H1 (cell line): ENCODE results near the gene ABCC9. TPM values are rescaled to one million over a fixed set of nuclear protein-coding genes. Genes with fewer than 3 reads are reported as not detected.

ENCODE experiments used
- EGR1 ChIP-seq: IDR thresholded peaks from 2 replicates; pipeline ENCODE4 v1.6.1; 2011; ENCODE audit warnings: low read depth, low read length, borderline replicate concordance
- GTF2F1 ChIP-seq: IDR thresholded peaks from 2 replicates; pipeline ENCODE4 v1.6.1; 2012; ENCODE audit warnings: low read depth, low read length, improper control_type of control experiment, borderline replicate concordance
- MAFK ChIP-seq: IDR thresholded peaks from 2 replicates; pipeline ENCODE4 v1.6.1; 2012; ENCODE audit warnings: low read depth, mild to moderate bottlenecking, improper control_type of control experiment, low read length
- polyA plus RNA-seq, 7 experiments: library from polyadenylated mRNA; depleted of rRNA in 3 of 7; stranded (reverse) in 5 of 7; unstranded in 2 of 7; fragments of >200 nt in 5 of 7; fragments of 200-250 nt in 2 of 7; gene quantifications; 1 replicate in 5 of 7; 2 replicates in 1 of 7; 4 replicates in 1 of 7; pipeline versions ENCODE4 v1.2.1 to v1.2.3, GENCODE V29; 2011 to 2013; ENCODE audit warnings: missing spikeins in 2 of 7, mixed read lengths in 2 of 7
- total RNA-seq: library from RNA; stranded (reverse); fragmentation: NEBNext Ultra II Directional; extraction: Animal tissue kit (Norgen Biotek cat#: 25700); gene quantifications from 2 replicates; pipeline ENCODE4 v1.2.1, GENCODE V29; 2021
- TF ChIP-seq, protein P1 (sequence below): fragments of 300-600 bp; sonication (generic); IDR thresholded peaks from 2 replicates; pipeline ENCODE4 v1.7.1; 2012; ENCODE audit warnings: low read length, moderate library complexity, mild to moderate bottlenecking, inconsistent platforms; ENCODE audit not compliant: insufficient replicate concordance
- TF ChIP-seq, protein P2 (sequence below), 3 experiments: IDR thresholded peaks; 1 replicate in 2 of 3; 2 replicates in 1 of 3; pipeline versions ENCODE4 v1.5.1 to v1.6.1; 2011; ENCODE audit warnings: low read length in 3 of 3, mild to moderate bottlenecking in 3 of 3, inconsistent platforms in 2 of 3, low read depth in 1 of 3, moderate library complexity in 1 of 3; ENCODE audit not compliant: insufficient read depth in 1 of 3; ENCODE audit errors: control extremely low read depth in 1 of 3
- TF ChIP-seq, protein P3 (sequence below): IDR thresholded peaks from 2 replicates; pipeline ENCODE4 v1.6.1; 2011; ENCODE audit warnings: low read depth, mild to moderate bottlenecking, low read length; ENCODE audit not compliant: insufficient read depth

ABCC9 gene
- total and polyA plus RNA-seq, 2 of the 8 experiments (the other 6 are each of a cell fraction or from before 2014, with no cell fraction given), result under 0.01 TPM; not detected in 1

DNA sequence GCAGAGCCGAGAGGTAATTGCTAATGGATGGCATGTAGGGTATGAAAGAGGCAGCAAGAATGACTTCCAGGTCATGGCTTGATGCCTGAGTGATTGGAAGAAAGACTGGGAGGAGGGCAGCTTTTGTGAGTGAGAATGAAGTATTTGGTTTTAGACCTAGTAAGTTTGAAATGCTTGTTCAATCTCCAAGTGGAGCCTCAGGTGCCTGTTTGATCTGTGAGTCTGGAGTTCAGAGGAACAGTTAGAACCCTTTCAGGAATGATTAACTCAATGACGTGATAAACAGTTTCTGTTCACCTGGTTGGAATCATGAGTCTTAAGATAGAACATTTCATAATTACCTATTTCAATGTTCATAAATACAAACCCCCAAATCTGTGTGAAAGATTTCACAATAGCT is 177.2 kb downstream of the ABCC9 start (continued):
- TF ChIP-seq, protein P1, sequence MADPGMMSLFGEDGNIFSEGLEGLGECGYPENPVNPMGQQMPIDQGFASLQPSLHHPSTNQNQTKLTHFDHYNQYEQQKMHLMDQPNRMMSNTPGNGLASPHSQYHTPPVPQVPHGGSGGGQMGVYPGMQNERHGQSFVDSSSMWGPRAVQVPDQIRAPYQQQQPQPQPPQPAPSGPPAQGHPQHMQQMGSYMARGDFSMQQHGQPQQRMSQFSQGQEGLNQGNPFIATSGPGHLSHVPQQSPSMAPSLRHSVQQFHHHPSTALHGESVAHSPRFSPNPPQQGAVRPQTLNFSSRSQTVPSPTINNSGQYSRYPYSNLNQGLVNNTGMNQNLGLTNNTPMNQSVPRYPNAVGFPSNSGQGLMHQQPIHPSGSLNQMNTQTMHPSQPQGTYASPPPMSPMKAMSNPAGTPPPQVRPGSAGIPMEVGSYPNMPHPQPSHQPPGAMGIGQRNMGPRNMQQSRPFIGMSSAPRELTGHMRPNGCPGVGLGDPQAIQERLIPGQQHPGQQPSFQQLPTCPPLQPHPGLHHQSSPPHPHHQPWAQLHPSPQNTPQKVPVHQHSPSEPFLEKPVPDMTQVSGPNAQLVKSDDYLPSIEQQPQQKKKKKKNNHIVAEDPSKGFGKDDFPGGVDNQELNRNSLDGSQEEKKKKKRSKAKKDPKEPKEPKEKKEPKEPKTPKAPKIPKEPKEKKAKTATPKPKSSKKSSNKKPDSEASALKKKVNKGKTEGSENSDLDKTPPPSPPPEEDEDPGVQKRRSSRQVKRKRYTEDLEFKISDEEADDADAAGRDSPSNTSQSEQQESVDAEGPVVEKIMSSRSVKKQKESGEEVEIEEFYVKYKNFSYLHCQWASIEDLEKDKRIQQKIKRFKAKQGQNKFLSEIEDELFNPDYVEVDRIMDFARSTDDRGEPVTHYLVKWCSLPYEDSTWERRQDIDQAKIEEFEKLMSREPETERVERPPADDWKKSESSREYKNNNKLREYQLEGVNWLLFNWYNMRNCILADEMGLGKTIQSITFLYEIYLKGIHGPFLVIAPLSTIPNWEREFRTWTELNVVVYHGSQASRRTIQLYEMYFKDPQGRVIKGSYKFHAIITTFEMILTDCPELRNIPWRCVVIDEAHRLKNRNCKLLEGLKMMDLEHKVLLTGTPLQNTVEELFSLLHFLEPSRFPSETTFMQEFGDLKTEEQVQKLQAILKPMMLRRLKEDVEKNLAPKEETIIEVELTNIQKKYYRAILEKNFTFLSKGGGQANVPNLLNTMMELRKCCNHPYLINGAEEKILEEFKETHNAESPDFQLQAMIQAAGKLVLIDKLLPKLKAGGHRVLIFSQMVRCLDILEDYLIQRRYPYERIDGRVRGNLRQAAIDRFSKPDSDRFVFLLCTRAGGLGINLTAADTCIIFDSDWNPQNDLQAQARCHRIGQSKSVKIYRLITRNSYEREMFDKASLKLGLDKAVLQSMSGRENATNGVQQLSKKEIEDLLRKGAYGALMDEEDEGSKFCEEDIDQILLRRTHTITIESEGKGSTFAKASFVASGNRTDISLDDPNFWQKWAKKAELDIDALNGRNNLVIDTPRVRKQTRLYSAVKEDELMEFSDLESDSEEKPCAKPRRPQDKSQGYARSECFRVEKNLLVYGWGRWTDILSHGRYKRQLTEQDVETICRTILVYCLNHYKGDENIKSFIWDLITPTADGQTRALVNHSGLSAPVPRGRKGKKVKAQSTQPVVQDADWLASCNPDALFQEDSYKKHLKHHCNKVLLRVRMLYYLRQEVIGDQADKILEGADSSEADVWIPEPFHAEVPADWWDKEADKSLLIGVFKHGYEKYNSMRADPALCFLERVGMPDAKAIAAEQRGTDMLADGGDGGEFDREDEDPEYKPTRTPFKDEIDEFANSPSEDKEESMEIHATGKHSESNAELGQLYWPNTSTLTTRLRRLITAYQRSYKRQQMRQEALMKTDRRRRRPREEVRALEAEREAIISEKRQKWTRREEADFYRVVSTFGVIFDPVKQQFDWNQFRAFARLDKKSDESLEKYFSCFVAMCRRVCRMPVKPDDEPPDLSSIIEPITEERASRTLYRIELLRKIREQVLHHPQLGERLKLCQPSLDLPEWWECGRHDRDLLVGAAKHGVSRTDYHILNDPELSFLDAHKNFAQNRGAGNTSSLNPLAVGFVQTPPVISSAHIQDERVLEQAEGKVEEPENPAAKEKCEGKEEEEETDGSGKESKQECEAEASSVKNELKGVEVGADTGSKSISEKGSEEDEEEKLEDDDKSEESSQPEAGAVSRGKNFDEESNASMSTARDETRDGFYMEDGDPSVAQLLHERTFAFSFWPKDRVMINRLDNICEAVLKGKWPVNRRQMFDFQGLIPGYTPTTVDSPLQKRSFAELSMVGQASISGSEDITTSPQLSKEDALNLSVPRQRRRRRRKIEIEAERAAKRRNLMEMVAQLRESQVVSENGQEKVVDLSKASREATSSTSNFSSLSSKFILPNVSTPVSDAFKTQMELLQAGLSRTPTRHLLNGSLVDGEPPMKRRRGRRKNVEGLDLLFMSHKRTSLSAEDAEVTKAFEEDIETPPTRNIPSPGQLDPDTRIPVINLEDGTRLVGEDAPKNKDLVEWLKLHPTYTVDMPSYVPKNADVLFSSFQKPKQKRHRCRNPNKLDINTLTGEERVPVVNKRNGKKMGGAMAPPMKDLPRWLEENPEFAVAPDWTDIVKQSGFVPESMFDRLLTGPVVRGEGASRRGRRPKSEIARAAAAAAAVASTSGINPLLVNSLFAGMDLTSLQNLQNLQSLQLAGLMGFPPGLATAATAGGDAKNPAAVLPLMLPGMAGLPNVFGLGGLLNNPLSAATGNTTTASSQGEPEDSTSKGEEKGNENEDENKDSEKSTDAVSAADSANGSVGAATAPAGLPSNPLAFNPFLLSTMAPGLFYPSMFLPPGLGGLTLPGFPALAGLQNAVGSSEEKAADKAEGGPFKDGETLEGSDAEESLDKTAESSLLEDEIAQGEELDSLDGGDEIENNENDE, result no peak
- TF ChIP-seq, protein P2, sequence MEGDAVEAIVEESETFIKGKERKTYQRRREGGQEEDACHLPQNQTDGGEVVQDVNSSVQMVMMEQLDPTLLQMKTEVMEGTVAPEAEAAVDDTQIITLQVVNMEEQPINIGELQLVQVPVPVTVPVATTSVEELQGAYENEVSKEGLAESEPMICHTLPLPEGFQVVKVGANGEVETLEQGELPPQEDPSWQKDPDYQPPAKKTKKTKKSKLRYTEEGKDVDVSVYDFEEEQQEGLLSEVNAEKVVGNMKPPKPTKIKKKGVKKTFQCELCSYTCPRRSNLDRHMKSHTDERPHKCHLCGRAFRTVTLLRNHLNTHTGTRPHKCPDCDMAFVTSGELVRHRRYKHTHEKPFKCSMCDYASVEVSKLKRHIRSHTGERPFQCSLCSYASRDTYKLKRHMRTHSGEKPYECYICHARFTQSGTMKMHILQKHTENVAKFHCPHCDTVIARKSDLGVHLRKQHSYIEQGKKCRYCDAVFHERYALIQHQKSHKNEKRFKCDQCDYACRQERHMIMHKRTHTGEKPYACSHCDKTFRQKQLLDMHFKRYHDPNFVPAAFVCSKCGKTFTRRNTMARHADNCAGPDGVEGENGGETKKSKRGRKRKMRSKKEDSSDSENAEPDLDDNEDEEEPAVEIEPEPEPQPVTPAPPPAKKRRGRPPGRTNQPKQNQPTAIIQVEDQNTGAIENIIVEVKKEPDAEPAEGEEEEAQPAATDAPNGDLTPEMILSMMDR (IDR thresholded peaks at IDR 0.05; ENCODE audit: control extremely low read depth in 1 of 3, insufficient read depth in 1 of 3, low read depth in 1 of 3, low read length in 3 of 3), result no peak
- TF ChIP-seq GTF2F1, result no peak
- TF ChIP-seq EGR1, result no peak
- no peak for TF ChIP-seq MAFK
- TF ChIP-seq, protein P3, sequence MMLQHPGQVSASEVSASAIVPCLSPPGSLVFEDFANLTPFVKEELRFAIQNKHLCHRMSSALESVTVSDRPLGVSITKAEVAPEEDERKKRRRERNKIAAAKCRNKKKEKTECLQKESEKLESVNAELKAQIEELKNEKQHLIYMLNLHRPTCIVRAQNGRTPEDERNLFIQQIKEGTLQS, result no peak
